ENCODE results near the gene SLC6A11. TPM values are rescaled to one million over a fixed set of nuclear protein-coding genes. Genes with fewer than 3 reads are reported as not detected.

SLC6A11 gene
- total and polyA plus RNA-seq, 9 of the 15 experiments (the other 6 are each of a cell fraction or from before 2014, with no cell fraction given), result 0.04 TPM; not detected in 8

GRCh38 chr3:10962481-10963036 lies 146.5 kb downstream of the SLC6A11 start:
- FAIRE-seq, result no peak
- Histone ChIP-seq H3K27ac (ENCODE audit: extremely low read depth, low read depth, low read length) (no peak overlapping the region), H3K9me3 (replicated peaks; ENCODE audit: control insufficient read depth, insufficient read depth, low read depth, low read length) (no peaks in the 10 kb centered on the region), H3K4me3 (no peak overlapping the region), H3K4me1 (replicated peaks in 1 of 2; ENCODE audit: control insufficient read depth in 2 of 2, insufficient read depth in 2 of 2, low read length in 2 of 2) (no peaks in the 10 kb centered on the region), H2AFZ (ENCODE audit: low read depth, low read length) (no peak overlapping the region), H3K27me3 (ENCODE audit: control insufficient read depth in 2 of 2, insufficient read depth in 2 of 2, low read length in 2 of 2) (peaks cover 2 to 23% of the 10 kb centered on the region in 2 experiments; a peak in 2 of 5 replicates), H3K4me2 (ENCODE audit: insufficient read depth, low read length) (no peak overlapping the region), H3K9ac (ENCODE audit: insufficient read depth in 1 of 2, low read depth in 2 of 2, low read length in 2 of 2) (no peak overlapping the region), H3K79me2 (ENCODE audit: control insufficient read depth, insufficient read depth, low read length) (no peaks in the 10 kb centered on the region), H3K9me1 (ENCODE audit: control insufficient read depth, insufficient read depth, low read length) (no peaks in the 10 kb centered on the region), H3K36me3 (ENCODE audit: control insufficient read depth, insufficient read depth, low read length) (no peaks in the 10 kb centered on the region), H4K20me1 (replicated peaks; ENCODE audit: control insufficient read depth, insufficient read depth, low read length) (peaks cover 7% of the 10 kb centered on the region)
- ATAC-seq, result no peak
- no peak for TF ChIP-seq EP400 (IDR thresholded peaks at IDR 0.05)
- no peak for TF ChIP-seq CREB1 (IDR thresholded peaks at IDR 0.05)
- TF ChIP-seq CREB1 (CRISPR knock-in tag; IDR thresholded peaks at IDR 0.05), result no peak
- TF ChIP-seq USF2 (CRISPR knock-in tag; IDR thresholded peaks at IDR 0.05), result no peak
- TF ChIP-seq KDM2B (CRISPR knock-in tag; IDR thresholded peaks at IDR 0.05), result no peak
- no peak for TF ChIP-seq ZSCAN29 (IDR thresholded peaks at IDR 0.05)
- TF ChIP-seq CBX2 (IDR thresholded peaks at IDR 0.05; ENCODE audit: insufficient read depth, low read length, poor library complexity, severe bottlenecking), result no peak
- no peak for TF ChIP-seq SAFB (IDR thresholded peaks at IDR 0.05; ENCODE audit: borderline replicate concordance, low read depth, low read length)
- no peak for TF ChIP-seq ESRRA (IDR thresholded peaks at IDR 0.05; ENCODE audit: borderline replicate concordance, low read depth)
- TF ChIP-seq ZNF444 (CRISPR knock-in tag; IDR thresholded peaks at IDR 0.05), result no peak
- no peak for TF ChIP-seq SREBF1 (IDR thresholded peaks at IDR 0.05; ENCODE audit: borderline replicate concordance, low read depth, low read length)
- TF ChIP-seq POLR2AphosphoS5 (IDR thresholded peaks at IDR 0.05; ENCODE audit: control insufficient read depth, insufficient read depth, low read depth, low read length), result no peak
- TF ChIP-seq MXD1 (CRISPR knock-in tag; IDR thresholded peaks at IDR 0.05; ENCODE audit: borderline replicate concordance, poor library complexity, severe bottlenecking), result no peak
- TF ChIP-seq CBX1 (IDR thresholded peaks at IDR 0.05; ENCODE audit: low read depth), result no peak
- TF ChIP-seq ARID3B (CRISPR knock-in tag; IDR thresholded peaks at IDR 0.05; ENCODE audit: borderline replicate concordance), result no peak
- no peak for TF ChIP-seq ZNF197 (CRISPR knock-in tag; IDR thresholded peaks at IDR 0.05; ENCODE audit: low read depth)
- TF ChIP-seq ZKSCAN3 (CRISPR knock-in tag; IDR thresholded peaks at IDR 0.05), result no peak
- ChIA-PET CTCF (ENCODE audit: low intra/inter-chr PET ratio) (no interaction called here), POLR2A (interaction anchor here (0.5 to 1.0 kb wide), 4 partner anchors 10 to 236 kb away, joined by 3 to 4 read pairs (median 4); no protein-coding TSS in a partner anchor)
- no peak for DNase-seq (ENCODE audit: extremely low read depth in 1 of 4, low spot score in 3 of 4)
- no TSS peak for BruUV-seq (replicated peaks)
- in situ Hi-C loops (cut with MboI), result no loop called here
- 0% methylated on average over 5 of the region's 5 CpGs for WGBS (ENCODE audit: insufficient coverage, low coverage, missing lambda C conversion rate)
- intact Hi-C loops (cut with micrococcal nuclease), result no loop called here

Data from K562 (cell line).